ENCODE results near the gene CTXN1.
A peak's percentile ranks its signal among the peaks of the same experiment; 100 is the strongest.

Gene CTXN1

DNA sequence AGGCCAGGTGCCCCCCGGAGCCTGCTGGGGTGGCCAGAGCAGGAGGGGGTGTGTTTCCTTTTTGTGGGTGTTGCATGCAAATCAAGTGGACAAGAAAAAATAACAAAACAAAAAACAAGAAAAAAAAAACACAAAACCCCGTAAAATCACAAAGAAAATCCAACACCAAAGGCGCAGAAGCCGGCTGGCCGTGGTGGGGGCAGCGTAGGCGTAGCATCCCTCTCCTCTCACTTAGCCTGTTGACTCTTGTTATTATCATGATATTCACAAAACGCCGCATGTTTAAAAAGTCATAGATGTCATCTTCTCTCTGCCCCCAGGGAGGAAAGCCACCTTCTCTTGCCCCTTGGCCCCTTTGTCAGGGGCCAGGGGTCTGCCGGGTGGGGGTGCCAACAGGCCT is 12.3 kb downstream of the CTXN1 start:
- no peaks in the 10 kb centered on the region for H3K9me3 Mint-ChIP-seq
- no peak overlapping the region for H3K27ac Mint-ChIP-seq
- H3K36me3 Mint-ChIP-seq: peaks cover 15% of the 10 kb centered on the region
- H3K27me3 Mint-ChIP-seq: peaks cover 13% of the 10 kb centered on the region
- no peak overlapping the region for H3K4me3 Mint-ChIP-seq
- peaks cover 14% of the 10 kb centered on the region for H3K4me1 Mint-ChIP-seq

DNA sequence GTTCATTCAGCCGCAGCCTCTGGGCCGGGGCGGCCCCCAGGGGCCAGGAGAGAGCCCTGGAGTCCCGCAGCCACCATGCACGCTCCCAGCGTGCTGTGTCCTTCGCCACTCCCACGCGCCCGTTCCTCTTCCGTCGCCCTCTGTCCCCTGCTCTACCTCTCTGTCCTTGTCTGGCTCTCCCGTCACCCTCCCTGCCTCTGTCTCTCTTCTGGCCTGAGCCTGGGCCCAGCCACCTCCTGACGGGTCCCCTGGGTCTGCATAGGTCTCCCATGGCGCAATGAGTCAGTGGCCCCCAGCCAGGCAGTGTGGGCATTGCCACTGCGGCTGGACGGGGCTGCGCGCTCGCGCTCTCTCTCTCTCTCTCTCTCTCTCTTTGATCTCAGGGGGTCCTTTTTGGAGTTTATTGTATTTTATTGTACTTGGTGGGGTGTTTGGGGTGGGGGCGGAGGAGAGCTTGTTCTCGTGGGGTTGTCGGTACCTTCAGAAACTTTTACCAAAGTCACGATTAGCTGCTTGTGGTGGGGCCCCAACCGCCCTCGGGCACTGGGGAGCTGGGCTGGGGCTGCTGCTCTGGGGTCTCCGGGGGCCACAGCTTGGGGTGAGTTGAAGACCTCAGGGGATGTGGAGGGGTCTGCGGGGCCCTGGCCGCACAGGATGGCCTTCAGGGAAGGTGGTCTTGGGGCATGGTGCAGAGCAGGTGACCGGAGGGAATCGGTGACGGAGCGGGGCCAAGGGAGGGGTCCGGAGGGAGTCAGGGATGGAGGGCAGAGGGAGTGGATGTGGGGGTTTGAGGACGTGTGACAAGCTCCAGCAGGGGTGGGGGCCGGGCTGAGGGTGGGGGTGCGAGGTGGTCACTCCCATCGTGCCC is 13.0 kb downstream of the CTXN1 start:
- Mint-ChIP-seq H3K27ac (no peak overlapping the region), H3K9me3 (no peaks in the 10 kb centered on the region), H3K4me1 (peaks cover 9% of the 10 kb centered on the region), H3K36me3 (peaks cover 15% of the 10 kb centered on the region), H3K27me3 (peaks cover 10% of the 10 kb centered on the region), H3K4me3 (no peak overlapping the region)

DNA sequence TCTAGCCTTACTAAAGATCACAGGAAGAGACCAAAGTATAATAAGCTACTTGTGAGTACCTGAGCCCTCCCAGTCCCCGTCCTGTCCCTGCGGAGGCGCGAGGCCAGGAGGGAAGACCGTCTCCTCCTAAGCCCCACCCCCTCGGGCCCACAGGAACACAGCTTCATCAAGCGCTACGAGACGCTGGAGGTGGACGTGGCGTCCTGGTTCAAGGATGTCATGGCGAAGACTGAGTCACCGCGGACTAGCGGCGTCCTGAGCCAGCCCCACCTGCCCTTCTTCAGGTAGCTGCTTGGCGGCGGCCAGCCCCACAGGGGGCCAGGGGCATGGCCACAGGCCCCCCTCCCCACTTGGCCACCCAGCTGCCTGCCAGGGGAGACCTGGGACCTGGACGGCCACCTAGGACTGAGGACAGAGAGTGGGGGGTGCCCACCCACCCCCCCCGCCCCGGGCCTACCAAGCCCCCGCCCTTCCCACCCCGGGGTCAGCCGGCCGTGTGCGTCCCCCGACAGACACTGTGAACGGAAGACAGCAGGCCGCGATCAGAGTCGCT is 13.7 kb downstream of the CTXN1 start:
- H3K36me3 Mint-ChIP-seq: peaks cover 15% of the 10 kb centered on the region
- H3K4me1 Mint-ChIP-seq: peaks cover 11% of the 10 kb centered on the region
- H3K27me3 Mint-ChIP-seq: peaks cover 8% of the 10 kb centered on the region
- no peak overlapping the region for H3K27ac Mint-ChIP-seq
- H3K4me3 Mint-ChIP-seq: no peak overlapping the region
- H3K9me3 Mint-ChIP-seq: no peaks in the 10 kb centered on the region

DNA sequence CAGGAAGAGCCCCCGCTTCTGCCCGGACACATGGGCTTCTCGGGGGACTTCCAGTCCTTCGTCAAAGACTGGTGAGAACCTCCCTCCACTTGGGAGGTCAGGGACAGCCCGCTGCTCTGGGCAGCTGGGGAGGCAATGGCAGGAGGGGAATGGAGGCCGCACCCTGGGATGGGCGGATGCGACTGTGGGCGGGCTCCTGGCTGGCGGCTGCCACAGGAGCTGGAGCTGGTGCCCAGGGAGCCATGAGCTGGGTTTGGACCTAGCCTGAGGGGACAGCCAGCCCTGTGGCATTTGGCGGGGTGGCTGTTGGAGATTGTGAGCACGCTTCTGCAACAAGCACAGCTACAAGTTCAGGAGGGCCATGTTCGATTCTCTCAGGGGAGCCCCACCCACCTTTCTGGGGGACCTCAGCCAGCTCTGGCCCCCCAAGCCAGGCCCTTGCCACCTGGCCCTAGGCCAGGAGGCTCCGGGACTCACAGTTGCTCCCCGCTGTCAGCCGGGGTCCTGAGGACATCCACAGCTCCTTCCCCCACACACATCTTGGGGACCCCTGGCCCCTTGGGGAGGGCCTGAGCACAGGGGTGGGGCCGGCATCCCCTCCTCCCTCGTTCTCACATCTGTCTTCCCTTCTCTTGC is 14.3 kb downstream of the CTXN1 start:
- Mint-ChIP-seq H3K9me3 (no peaks in the 10 kb centered on the region), H3K36me3 (peaks cover 15% of the 10 kb centered on the region), H3K27me3 (peaks cover 8% of the 10 kb centered on the region), H3K27ac (no peak overlapping the region), H3K4me3 (no peak overlapping the region), H3K4me1 (peaks cover 12% of the 10 kb centered on the region)

DNA sequence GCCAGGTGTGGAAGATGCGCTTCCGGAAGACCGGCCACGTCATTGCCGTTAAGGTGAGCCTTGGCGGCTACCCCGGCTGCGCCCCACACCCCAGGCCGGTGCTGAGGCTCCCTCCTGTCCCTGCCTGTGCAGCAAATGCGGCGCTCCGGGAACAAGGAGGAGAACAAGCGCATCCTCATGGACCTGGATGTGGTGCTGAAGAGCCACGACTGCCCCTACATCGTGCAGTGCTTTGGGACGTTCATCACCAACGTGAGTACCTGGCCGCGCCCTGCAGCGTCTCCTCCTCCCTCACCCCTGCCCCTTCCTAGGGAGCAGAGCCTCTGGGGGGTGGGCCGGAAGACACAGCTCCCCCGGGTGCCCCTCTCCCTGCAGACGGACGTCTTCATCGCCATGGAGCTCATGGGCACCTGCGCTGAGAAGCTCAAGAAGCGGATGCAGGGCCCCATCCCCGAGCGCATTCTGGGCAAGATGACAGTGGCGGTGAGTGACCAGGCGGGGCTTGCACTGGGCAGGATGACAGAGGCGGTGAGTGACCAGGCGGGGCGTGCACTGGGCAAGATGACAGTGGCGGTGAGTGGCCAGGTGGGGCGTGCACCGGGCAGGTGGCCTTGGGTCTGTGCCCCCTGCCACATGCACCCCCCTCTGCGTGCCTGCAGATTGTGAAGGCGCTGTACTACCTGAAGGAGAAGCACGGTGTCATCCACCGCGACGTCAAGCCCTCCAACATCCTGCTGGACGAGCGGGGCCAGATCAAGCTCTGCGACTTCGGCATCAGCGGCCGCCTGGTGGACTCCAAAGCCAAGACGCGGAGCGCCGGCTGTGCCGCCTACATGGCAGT is 15.4 kb downstream of the CTXN1 start:
- Mint-ChIP-seq H3K4me1 (peaks cover 14% of the 10 kb centered on the region), H3K27ac (no peak overlapping the region), H3K4me3 (no peak overlapping the region), H3K9me3 (no peaks in the 10 kb centered on the region), H3K27me3 (peaks cover 4% of the 10 kb centered on the region), H3K36me3 (peaks cover 16% of the 10 kb centered on the region)

DNA sequence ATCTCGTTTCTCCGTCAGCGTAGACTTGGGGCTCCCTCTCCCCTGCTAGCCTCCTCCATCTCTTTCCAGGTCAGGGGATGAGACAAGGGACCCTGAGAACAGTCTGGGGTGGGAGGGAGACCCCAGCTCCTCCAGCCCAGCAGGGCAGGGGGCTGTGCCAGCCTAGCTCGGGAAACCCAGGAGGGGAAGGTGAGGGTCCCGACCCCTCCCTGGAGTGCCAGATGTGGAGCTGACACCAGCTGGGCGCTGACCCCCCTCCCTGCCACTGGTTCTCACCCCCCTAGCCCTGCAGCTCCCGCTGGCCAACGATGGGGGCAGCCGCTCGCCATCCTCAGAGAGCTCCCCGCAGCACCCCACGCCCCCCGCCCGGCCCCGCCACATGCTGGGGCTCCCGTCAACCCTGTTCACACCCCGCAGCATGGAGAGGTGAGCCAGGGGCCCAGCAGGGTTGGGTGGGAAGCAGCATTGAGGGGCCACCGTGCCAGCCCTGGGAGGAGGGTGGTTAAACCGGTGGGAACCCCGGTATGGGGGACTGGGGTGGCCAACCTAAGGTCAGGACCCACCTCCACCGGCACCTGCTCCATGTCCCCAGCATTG is 16.4 kb downstream of the CTXN1 start:
- no peaks in the 10 kb centered on the region for H3K9me3 Mint-ChIP-seq
- H3K36me3 Mint-ChIP-seq: peaks cover 17% of the 10 kb centered on the region
- H3K4me1 Mint-ChIP-seq: peaks cover 20% of the 10 kb centered on the region
- H3K27me3 Mint-ChIP-seq: no peaks in the 10 kb centered on the region
- H3K27ac Mint-ChIP-seq: no peak overlapping the region
- no peak overlapping the region for H3K4me3 Mint-ChIP-seq

DNA sequence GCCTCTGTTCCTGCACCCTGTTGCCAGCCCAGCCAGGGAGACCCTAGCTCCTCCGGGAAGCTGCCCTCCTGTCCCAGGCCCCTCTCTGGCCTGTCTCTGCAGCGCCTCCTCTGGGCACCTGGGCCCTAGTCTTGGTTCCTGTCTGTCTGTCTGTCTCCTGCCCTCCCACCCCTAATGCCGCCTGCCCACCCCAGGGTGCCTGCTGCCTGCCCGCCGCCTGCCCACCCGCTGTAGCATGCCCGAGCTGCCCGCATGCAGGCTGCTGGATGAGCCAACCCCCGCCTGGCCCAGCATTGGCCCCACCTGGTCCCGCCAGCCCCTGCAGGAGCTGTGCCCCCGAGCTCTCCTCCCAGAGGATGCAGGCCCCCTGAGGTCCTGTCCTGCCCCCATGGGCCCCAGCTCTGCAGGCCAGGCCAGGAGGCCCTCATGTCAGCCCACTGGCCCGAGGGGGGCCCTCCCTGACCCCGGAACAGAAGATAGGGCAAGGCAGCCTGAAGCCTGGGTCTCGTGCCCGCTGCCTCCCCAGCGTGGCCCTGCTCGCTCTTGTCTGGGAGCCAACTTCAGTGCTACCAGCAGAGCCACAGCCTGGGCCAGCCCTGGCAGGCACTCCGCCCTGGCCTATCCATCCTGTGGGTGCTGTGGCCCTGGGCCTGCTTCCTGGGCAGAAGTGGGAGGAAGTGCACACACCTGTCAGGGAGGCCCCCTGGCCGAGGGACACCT is 17.0 kb downstream of the CTXN1 start:
- Mint-ChIP-seq H3K4me1 (peaks cover 21% of the 10 kb centered on the region), H3K27me3 (no peaks in the 10 kb centered on the region), H3K4me3 (no peak overlapping the region), H3K36me3 (peaks cover 17% of the 10 kb centered on the region), H3K9me3 (no peaks in the 10 kb centered on the region), H3K27ac (no peak overlapping the region)

DNA sequence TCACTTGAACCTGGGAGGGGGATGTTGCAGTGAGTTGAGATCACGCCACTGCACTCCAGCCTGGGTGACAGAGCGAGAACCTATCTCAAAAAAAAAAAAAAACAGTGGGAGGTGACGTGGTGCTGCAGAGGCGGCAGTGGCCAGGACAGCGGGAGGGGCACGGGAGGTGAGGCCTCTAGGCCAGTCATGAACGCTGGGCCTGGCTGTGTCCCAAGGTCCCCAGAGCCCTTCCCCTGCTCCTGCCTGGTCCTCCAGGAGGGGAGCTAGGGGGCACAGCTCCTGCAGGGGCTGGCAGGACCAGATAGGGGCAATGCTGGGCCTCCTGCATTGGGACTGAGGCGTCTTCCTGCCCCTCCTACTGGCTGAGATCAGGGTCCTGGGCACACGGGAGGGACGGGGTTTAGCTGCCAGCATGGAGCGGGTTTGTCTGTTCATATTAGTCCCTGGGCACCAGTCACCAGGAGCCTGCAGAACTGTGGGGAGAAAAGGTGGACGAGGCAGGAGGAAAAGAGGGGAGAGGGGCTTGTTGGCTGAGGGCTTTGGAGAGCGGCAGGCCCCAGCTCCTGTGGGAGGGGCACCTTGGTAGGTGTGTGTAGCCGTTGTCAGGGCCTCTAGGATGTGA is 17.7 kb downstream of the CTXN1 start:
- H3K36me3 Mint-ChIP-seq: peaks cover 17% of the 10 kb centered on the region
- no peaks in the 10 kb centered on the region for H3K9me3 Mint-ChIP-seq
- no peak overlapping the region for H3K27ac Mint-ChIP-seq
- H3K4me3 Mint-ChIP-seq: no peak overlapping the region
- no peaks in the 10 kb centered on the region for H3K27me3 Mint-ChIP-seq
- peaks cover 21% of the 10 kb centered on the region for H3K4me1 Mint-ChIP-seq

DNA sequence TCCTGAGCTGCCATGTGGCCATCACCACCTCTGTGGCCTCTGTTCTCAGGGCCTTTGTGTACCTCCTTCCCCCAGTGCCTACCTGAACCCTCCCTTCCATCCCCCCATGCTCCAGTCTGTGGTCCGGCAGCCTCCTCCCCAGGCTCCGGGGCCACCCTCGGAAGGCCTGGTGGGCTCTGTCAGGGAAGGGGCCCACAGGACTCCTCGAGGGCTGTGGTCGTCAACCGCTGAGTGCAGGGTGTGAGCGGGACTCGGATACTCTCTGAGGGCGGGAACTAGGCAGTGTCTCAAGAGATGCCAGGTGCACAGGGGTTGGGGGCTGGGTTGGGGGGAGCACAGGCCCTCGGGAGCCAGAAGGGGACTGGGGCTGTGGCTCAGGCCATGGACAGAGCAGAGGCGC is 18.4 kb downstream of the CTXN1 start:
- no peaks in the 10 kb centered on the region for H3K27me3 Mint-ChIP-seq
- peaks cover 24% of the 10 kb centered on the region for H3K4me1 Mint-ChIP-seq
- H3K36me3 Mint-ChIP-seq: peaks cover 13% of the 10 kb centered on the region
- no peak overlapping the region for H3K27ac Mint-ChIP-seq
- H3K4me3 Mint-ChIP-seq: no peak overlapping the region
- H3K9me3 Mint-ChIP-seq: no peaks in the 10 kb centered on the region

DNA sequence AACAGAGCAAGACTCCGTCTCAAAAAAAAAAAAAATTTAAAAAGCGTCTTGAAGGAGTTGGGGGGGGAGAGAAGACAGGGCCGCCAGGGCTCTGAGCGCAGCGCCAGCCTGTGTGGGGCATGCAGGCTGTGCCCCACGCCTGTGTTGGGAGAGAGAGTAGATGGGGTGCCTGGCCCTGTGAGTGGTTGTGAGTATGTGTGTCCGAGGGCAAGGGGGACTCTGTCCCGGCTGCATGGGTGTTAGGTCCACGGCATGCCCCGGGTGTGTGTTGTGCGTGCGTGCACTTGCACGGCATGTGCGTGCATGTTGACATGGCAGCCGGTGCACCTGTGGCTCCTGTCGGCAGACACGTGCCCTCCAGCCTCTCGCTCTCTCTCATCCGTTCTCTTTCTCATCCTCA is 18.8 kb downstream of the CTXN1 start:
- peak overlapping the region; percentile 33 for H3K4me3 Mint-ChIP-seq
- H3K4me1 Mint-ChIP-seq: peaks cover 26% of the 10 kb centered on the region
- H3K27ac Mint-ChIP-seq: no peak overlapping the region
- H3K9me3 Mint-ChIP-seq: no peaks in the 10 kb centered on the region
- no peaks in the 10 kb centered on the region for H3K27me3 Mint-ChIP-seq
- peaks cover 13% of the 10 kb centered on the region for H3K36me3 Mint-ChIP-seq

DNA sequence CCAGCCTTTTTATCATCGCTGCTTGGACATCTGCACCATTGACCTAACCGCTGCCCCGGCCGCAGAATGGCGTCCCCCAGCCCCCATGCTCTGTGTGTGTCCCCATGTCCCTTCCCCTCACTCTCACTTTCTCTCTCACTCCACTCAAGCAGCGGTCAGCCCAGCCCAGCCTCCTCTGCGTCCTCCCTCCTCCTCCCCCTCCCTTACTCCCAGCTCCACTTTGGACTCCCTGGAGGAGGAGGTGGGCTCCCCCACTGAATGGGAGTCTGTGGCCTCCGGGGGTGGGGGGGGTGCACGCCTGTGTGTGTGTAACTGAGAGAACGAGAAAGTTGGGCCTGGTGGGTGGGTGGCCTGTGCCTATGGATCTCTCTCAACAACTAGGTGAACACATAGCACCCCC is 20.1 kb downstream of the CTXN1 start:
- Mint-ChIP-seq H3K27ac (no peak overlapping the region), H3K4me1 (peaks cover 26% of the 10 kb centered on the region), H3K36me3 (peaks cover 8% of the 10 kb centered on the region), H3K27me3 (no peaks in the 10 kb centered on the region), H3K4me3 (peak overlapping the region; percentile 72), H3K9me3 (no peaks in the 10 kb centered on the region)

DNA sequence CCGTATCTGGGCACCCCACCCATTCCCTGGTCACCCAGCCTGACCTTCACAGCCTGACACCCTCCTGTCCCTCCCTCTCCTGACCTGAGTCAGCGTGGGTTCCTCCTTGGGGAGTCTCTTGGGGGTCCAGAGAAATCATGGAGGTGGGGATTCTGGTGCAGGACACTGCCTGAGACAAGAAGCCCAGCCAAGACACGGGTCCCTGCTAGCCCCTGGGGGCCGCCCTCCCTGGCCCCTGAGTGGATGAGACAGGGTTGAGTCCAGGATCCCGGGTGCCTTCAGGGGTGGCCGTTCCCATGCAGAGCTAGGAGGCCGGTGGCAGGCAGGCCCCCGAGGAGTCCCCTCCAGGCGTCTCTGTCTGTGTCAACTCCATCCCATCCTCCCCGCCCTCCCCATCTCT is 20.7 kb downstream of the CTXN1 start:
- H3K36me3 Mint-ChIP-seq: peaks cover 3% of the 10 kb centered on the region
- peak overlapping the region; percentile 88 for H3K4me3 Mint-ChIP-seq
- H3K27me3 Mint-ChIP-seq: no peaks in the 10 kb centered on the region
- peaks cover 26% of the 10 kb centered on the region for H3K4me1 Mint-ChIP-seq
- H3K9me3 Mint-ChIP-seq: no peaks in the 10 kb centered on the region
- peak overlapping the region; percentile 88 for H3K27ac Mint-ChIP-seq

DNA sequence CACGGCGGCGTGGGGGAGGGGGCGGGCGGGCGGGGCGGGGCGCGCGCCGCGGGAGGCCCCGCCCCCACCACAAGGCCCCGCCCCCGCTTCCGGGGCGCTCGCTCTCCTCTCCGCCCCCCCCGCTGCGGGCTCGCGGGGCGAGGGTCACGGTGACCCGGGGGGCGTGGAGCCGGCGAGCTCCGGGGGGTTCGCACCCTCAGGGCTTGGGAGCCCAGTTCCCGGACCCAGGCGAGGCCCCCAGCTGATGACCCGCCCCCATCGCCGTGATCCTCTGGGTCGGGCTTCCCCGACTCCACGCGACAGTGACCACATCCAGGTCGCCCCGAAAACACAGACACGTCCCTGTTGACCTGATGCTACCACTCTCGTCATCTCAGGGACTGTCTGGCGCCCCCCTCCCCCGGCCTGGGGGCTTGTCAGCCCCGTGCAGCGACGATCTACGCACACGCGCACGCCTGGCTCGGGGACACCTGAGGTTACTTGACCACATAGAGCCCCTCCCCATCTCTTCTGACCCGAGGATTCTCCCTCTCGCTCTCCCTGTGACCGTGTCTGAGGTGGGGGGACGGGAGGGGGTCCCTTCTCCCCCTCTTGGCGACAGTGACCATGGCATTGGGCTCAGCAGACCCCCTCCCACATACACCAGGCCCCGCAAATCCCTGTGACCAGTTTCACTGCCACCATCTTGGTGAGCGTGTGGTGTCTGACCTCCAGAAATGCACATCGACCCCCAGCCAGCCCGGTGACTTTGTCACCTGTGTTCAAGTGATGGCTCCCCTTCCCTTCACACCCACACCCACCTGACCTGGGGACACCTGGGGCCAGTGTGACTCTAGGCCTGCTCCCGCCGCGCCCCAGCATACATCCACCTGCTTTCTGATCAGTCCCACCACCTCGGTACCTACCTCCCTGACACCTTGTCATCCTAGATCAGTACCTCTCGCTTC is 21.6 kb downstream of the CTXN1 start:
- Mint-ChIP-seq H3K27me3 (no peaks in the 10 kb centered on the region), H3K36me3 (peaks cover 2% of the 10 kb centered on the region), H3K4me1 (peaks cover 26% of the 10 kb centered on the region), H3K4me3 (peak overlapping the region; percentile 92), H3K9me3 (no peaks in the 10 kb centered on the region), H3K27ac (peak overlapping the region; percentile 88)

Measured in activated naive CD4-positive, alpha-beta T cell treated with anti-CD3 and anti-CD28 coated beads, Interleukin-2, amount 50 U/mL, for 24 hours (primary cell).